Fibroblast of pulmonary artery (primary cell): ENCODE measurements around the gene NPM1.

Experiments
- DNase-seq: peaks from one replicate; pipeline ENCODE4 v3.0.0-alpha.2; 2010; ENCODE audit warnings: low read depth
- H3K4me3 ChIP-seq: replicated peaks from 2 replicates; pipeline ENCODE4 v1.5.1; 2011; ENCODE audit warnings: low read depth, mild to moderate bottlenecking, control low read depth, low read length, moderate library complexity
- TF ChIP-seq, protein P1 (sequence below): IDR thresholded peaks from 2 replicates; pipeline ENCODE4 v1.5.1; 2011; ENCODE audit warnings: mild to moderate bottlenecking, control low read depth, low read length, inconsistent platforms; ENCODE audit errors: missing control alignments

Gene NPM1

DNA sequence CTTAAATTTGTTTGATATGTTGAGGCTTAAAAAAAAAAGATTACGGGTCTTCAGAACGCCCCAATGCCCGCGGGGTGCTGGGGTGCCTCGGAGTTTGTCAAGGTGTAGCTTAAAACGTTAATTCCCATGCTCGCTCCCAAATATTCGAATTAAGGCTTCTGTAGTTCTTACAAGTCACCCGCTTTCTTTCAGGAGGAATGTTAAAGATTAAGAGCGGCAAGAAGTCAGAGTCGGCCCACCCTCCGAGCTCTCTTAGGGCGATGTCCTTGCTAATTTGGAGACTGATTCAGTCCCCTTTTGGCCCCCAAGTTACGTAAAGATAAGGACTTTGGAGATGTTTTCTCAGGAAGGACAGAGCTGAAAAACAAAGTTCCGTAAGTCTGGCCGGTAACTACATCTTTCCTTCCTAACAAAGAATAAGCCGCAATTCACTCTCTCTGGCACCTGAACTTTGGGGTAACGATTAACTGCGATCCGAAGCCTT lies 746 bp upstream of the NPM1 start:
- TF ChIP-seq, protein P1, sequence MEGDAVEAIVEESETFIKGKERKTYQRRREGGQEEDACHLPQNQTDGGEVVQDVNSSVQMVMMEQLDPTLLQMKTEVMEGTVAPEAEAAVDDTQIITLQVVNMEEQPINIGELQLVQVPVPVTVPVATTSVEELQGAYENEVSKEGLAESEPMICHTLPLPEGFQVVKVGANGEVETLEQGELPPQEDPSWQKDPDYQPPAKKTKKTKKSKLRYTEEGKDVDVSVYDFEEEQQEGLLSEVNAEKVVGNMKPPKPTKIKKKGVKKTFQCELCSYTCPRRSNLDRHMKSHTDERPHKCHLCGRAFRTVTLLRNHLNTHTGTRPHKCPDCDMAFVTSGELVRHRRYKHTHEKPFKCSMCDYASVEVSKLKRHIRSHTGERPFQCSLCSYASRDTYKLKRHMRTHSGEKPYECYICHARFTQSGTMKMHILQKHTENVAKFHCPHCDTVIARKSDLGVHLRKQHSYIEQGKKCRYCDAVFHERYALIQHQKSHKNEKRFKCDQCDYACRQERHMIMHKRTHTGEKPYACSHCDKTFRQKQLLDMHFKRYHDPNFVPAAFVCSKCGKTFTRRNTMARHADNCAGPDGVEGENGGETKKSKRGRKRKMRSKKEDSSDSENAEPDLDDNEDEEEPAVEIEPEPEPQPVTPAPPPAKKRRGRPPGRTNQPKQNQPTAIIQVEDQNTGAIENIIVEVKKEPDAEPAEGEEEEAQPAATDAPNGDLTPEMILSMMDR, result no peak
- H3K4me3 ChIP-seq, result peak overlapping the region; percentile 96
- no peak for DNase-seq

DNA sequence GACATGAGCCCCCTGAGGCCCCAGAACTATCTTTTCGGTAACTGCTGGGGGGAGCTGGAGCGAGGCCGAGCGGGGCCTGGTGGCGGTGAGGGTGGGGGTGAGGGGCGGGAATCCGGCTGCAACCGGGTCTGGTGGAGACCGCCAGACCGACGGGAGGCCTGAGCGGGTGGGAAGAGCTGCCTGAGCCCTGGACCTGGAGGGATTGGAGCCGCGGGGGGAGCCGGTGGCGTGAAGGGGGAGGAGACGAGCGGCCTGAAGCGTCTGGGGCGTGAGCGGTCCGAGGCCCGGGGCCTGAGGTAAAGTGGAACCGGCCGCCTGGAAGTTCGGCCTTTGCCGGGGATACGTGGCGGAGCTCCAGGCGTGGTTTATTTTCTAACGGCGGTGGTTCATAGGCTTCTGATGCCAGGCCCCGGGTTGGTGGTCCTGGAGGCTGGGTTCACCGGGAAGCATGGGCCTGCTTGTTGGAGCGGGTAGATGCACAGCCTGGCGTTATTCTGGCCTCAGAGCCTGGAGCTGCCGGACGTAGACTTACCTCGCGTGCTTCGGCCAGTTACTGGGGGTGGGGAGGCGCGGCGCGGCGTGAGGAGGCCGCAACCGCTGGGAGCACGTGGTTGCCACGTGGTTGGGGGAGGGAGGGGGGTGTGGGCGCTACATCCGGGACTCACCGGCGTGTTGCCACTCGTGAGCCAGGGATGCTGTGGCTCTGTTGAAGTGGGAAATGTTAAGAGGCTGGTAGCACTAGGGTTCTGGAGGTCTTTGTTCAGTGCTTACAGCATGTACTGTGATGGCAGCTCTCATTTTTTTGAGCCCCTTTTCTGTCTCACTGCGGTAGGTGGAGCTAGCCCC lies 544 bp downstream of the NPM1 start:
- TF ChIP-seq, protein P1, result no peak
- peak overlapping the region; percentile 96 for H3K4me3 ChIP-seq
- DNase-seq, result peak; percentile 77

DNA sequence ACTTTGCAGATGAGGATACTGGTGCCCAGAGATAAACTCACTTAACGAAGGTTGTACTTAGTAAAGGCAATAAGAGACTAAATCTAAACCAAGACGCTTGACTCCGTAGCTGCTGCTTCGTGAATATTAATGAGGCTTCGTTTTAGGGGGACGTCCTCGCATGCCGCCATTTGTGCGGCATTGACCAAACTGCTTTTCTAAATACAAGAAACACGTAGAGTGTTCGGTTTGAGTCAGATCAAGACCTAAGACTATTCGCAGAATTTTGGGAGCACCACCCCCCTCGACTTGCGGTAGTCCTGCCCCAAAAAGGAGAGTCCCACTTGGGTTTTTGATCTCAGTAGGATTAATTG lies 1.1 kb downstream of the NPM1 start:
- TF ChIP-seq, protein P1, result no peak
- peak overlapping the region; percentile 96 for H3K4me3 ChIP-seq
- DNase-seq, result no peak

DNA sequence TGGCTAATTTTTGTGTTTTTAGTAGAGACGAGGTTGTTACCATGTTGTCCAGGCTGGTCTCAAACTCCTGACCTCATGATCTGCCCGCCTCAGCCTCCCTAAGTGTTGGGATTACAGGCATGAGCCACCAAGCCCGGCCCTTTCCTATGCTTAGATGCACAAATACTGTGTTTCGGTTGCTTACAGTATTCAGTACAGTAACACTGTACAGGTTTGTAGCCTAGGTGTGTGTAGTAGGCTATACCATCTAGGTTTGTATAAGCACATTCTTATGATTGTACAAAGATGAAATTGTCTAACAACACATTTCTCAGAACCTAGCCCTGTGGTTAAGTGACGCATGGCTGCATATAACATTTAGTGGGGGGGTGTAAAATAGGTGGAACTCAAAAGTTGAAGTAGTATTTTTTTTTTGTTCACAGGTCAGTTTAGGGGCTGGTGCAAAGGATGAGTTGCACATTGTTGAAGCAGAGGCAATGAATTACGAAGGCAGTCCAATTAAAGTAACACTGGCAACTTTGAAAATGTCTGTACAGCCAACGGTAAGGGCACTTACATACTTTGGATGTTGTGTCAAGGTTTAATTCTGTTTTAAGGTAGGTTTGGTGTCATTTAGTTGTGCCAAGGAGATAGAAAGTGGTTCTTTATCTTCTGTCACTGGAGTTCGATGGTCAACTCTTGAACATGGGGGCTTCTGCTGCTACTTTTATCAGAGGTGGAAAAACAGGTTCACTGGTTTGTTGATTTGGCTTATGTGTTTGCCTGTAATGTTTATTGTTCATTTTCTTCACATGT lies 3.4 kb downstream of the NPM1 start:
- TF ChIP-seq, protein P1, result no peak
- no peak for DNase-seq
- peak overlapping the region; percentile 96 for H3K4me3 ChIP-seq

DNA sequence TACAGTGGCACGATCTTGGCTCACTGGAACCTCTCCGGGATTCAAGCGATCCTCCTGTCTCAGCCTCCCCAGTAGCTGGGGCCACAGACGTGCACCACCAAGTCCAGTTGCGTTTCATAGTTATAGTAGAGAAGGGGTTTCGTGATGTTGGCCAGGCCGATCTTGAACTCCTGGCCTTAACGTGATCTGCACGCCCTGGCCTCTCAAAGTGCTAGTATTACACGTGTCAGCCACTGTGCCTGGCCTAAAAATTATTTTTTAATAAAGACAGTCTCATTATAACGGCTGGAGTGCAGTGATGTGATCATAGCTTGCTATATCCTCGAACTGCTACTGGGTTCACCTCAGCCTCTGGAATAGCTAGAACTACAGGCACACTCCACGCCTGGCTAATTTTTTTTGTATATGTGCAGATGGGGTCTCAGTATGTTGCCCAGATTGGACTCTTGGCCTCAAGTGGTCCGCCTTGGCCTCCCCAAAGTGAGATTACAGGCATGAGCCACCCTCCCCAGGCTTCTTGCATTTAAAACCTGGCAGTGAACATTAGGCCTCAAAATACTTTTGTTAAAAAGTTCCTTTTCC lies 4.4 kb downstream of the NPM1 start:
- no peak overlapping the region for H3K4me3 ChIP-seq
- no peak for DNase-seq
- TF ChIP-seq, protein P1, result no peak

DNA sequence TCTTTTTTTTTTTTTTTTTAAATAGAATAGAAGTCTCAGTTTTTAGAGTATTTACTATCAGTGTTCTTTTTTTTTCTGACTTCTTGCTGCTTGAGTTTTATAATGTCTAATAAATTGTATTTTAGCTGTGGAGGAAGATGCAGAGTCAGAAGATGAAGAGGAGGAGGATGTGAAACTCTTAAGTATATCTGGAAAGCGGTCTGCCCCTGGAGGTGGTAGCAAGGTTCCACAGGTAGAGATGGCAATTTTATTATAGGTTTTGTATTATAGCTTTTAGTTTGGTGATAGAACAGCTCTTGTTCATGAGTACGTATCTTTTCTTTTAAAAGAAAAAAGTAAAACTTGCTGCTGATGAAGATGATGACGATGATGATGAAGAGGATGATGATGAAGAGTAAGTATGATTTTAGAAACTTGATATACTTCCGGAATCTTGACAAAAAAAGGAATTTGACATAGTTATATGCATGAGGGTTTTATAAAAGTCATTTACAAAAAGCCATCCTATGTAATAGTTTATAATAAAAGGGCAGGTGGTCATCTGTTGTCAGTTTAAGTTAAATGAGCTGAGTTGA lies 5.0 kb downstream of the NPM1 start:
- no peak overlapping the region for H3K4me3 ChIP-seq
- TF ChIP-seq, protein P1, result no peak
- no peak for DNase-seq
